Measurements from ENCODE around the gene OTOS.

Gene OTOS

GRCh38 chr2:240166761-240167587 lies 26.5 kb upstream of the OTOS start:
- DNase-seq, result no peak

GRCh38 chr2:240166191-240166590 lies 25.7 kb upstream of the OTOS start:
- no peak for DNase-seq

- no peak for DNase-seq
Measured at GRCh38 chr2:240165661-240166060, 25.2 kb upstream of the OTOS start.

- DNase-seq, result no peak
Measured at GRCh38 chr2:240165034-240165433, 24.6 kb upstream of the OTOS start.

GRCh38 chr2:240164586-240164985 lies 24.1 kb upstream of the OTOS start:
- DNase-seq, result no peak

- no peak for DNase-seq
Measured at GRCh38 chr2:240163844-240164574, 23.6 kb upstream of the OTOS start.

- DNase-seq, result no peak
Measured at GRCh38 chr2:240162939-240163714, 22.7 kb upstream of the OTOS start.

- no peak for DNase-seq
Measured at GRCh38 chr2:240162531-240162930, 22.1 kb upstream of the OTOS start.

GRCh38 chr2:240162032-240162431 lies 21.6 kb upstream of the OTOS start:
- no peak for DNase-seq

GRCh38 chr2:240161087-240161750 lies 20.8 kb upstream of the OTOS start:
- no peak for DNase-seq

- no peak for DNase-seq
Measured at GRCh38 chr2:240160291-240161086, 20.0 kb upstream of the OTOS start.

GRCh38 chr2:240159251-240159839 lies 18.9 kb upstream of the OTOS start:
- DNase-seq, result no peak

GRCh38 chr2:240157147-240157470 lies 16.7 kb upstream of the OTOS start:
- DNase-seq, result no peak

GRCh38 chr2:240156435-240157146 lies 16.1 kb upstream of the OTOS start:
- no peak for DNase-seq

- DNase-seq, result no peak
Measured at GRCh38 chr2:240155745-240156390, 15.4 kb upstream of the OTOS start.

GRCh38 chr2:240155048-240155744 lies 14.7 kb upstream of the OTOS start:
- DNase-seq, result no peak

GRCh38 chr2:240154606-240155005 lies 14.1 kb upstream of the OTOS start:
- DNase-seq, result no peak

- DNase-seq, result no peak
Measured at GRCh38 chr2:240153418-240153817, 13.0 kb upstream of the OTOS start.

- DNase-seq, result no peak
Measured at GRCh38 chr2:240151477-240152031, 11.1 kb upstream of the OTOS start.

All from CD4-positive, alpha-beta T cell treated with Interleukin-4 for 4 hours (primary cell).